NCI-H187 treated with DMSO at 0.1 percent for 48 hours (cell line): Measurements from ENCODE around the gene ISX.
"Not testable (repeated sequence)": the region's sequence is repeated elsewhere in the genome, so short reads cannot be mapped to it uniquely, and the experiment has no call there.

ENCODE experiments used
- DNase-seq: peaks from one replicate; lab custom pipeline; 2025; lab: John Stamatoyannopoulos, UW

ISX gene

DNA sequence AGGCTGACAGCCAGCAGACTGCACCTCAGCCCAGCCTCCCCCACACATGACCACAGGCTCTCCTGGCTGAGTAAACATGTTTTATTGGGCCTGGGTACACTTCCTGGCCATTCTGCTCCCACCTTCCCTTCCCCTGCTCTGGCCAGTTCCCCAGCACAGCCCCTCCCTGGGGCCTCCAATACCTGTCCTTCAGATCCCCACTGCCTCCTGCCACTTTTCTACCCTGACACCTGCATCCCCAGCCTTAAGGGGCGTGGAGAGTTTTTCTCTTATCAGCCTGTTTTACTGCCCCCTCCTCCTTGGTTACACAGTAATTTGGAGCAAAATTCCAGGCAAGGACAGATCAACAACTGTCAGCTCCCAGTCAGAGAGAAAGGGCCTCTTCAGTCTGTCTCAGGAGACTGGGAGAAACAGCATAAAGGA lies at the start of gene ISX:
TSS of gene ISX (plus strand) at position 363 of the 423 bp plus-strand sequence. CDS start 930 bp downstream, outside the sequence.
- no peak for DNase-seq

DNA sequence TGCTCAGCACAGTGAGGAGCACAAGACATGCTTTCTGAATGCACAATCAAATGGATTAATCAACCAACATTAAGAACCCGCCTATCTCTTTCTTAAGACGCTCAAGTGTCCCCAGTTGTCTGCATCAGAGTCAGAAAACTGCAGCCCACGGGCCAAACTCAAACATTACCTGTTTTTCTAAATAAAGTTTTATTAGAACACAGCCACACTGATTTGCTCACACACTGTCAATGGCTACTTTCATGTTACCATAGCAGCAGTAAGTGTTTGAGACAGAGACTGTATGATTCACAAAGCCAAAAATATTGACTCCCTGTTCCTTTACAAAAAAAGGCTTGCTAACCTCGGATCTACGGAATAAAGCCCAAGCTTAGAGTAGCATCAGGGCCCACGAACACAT lies 49.0 kb upstream of the ISX start:
- no peak for DNase-seq

DNA sequence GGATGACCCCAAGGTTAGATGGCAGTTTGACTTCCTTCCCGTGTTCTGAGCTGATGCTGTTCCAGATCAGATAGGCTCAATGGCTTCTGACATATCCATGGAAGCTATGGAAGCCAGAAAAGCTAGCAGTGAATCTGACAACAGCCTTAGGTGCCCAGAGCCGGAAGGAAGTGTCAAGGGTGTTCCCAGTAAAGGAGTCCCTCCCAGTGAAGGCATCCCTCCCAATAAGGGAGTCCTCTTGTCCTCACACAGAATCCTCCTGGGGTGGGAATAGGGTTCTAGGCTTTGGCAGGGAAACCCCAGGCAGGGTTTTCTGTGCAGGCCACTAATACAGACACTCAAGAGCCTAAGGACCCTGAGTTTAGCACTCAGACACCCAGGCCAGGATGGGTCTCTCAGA lies 47.0 kb upstream of the ISX start:
- no peak for DNase-seq

DNA sequence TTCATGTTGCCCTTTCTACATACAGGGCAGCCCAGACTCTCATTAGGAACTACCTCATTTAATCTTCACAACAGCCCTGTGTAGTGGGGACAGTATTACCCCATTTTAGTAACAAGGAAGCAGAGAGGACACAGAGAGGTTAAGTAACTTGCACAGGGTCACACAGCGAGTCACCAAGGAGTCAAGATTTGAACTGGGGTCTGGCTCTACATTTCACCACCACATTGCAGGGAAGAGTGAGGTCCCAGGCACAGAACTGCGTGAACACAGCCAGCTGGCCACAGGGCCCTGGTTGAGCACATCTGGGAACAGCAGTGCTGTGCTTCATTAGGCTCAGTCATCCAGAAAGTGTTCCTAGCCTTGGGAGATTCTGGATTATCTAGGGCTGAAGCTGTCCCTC lies 45.4 kb upstream of the ISX start:
- DNase-seq: no peak

DNA sequence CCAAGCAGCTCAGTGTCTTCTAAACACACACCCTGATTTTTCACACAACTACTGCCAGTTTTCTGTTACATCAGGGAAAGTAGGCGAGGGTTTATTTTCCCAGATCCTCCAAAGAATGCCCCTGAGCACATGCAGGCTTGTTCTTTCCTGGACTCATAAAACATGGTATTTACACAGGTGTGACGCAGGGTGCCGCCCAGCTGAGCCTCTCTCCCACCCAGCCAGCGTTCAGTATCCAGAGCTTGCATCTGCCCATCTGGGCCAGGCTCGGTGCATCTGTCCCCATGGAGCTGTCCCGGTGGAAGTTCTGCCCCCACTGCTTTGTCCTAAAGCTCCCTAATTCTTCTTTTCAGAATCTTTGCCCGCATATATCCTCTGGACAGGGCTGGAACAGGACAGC lies 44.8 kb upstream of the ISX start:
- DNase-seq: no peak

DNA sequence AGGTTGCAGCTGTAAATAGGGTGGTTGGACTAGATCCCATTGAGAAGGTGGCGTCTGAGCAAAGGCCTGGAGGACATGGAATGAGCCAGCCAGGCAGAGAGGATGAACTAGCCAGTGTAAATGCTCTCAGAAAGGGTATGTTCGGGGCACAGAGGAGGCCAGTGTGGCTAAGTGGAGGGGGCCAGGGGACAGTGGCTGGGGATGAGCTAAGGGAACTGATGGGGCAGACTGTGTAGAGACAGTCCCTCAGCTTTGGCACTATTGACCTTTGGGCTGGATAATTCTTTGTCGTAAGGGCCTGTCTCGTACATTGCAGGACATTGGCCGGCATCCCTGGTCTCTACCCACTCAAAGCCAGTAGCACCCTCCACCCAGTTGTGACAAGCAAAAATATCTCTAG lies 43.7 kb upstream of the ISX start:
- DNase-seq: no peak

DNA sequence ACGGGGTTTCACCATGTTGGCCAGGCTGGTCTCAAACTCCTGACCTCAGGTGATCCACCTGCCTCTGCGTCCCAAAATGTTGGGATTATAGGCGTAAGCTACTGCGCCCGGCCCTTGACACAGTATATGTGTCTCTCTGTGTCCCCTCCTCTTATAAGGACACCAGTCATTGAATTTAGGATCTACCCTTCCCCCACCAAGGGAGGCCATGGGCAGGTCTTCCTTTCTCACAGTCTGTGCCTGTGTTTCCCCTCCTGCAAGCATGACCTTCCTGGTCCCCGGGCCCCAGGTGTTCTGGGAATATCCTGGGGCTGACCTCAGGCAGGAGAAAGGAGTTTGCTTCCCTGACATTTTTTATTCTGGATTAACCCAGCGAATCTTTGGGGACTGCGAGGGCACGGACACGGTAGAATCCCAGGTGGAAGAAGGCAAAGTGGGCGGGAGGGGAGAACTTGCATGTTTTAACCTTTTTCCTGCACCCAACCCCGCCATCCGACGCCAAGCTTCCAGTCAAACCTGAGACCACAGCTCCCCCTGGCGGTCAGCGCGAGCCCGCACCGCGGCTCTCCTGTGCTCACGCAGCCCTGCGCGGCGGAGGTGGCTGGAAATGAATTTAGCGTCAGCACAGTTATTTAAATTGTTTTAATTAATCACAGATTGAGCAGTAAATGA lies 42.1 kb upstream of the ISX start:
- DNase-seq: no peak

DNA sequence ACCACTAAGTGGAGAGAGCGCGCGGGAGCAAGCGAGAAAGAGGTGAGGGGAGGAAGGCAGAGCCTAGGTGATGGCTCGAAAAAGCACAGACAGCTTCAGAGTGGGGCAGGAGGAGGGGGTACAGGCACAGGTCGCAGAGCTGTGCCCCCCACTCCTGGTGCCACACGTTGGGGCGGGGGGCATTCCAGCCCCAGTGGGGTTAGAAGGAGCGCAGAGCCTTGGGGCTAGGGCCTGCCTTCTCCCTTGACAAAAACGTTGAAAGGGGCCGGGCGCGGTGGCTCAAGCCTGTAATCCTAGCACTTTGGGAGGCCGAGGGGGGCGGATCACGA lies 41.6 kb upstream of the ISX start:
- no peak for DNase-seq

DNA sequence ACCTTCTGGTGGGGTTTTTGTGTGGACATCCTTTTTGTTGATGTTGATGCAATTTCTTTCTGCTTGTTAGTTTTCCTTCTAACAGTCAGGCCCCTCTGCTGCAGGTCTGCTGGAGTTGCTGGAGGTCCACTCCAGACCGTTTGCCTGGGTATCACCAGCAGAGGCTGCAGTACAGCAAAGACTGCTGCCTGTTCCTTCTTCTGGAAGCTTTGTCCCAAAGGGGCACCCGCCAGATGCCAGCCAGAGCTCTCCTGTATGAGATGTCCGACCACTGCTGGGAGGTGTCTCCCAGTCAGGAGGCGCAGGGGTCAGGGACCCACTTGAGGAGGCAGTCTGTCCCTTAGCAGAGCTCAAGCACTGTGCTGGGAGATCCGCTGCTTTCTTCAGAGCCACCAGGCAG lies 35.8 kb upstream of the ISX start:
- DNase-seq: not testable (repeated sequence)

DNA sequence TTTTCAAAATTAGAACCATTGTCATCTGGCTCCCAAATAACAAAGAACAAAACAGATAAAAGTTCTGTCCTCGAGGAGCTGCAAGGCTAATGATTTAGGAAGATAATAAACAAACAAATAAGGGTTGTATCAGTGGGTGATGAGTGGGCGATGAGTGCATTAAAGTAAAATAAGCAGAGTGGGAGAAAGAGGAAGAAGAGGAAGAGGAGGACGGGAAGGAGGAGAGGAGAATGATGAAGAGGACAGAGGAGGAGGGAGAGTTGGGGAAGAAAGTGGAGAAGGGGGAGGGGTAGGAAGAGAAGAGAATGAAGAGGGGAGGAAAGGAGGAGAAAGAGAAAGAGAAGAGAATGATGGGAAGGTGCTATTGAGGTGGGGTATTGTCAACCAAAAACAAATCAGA lies 33.4 kb upstream of the ISX start:
- DNase-seq: no peak

DNA sequence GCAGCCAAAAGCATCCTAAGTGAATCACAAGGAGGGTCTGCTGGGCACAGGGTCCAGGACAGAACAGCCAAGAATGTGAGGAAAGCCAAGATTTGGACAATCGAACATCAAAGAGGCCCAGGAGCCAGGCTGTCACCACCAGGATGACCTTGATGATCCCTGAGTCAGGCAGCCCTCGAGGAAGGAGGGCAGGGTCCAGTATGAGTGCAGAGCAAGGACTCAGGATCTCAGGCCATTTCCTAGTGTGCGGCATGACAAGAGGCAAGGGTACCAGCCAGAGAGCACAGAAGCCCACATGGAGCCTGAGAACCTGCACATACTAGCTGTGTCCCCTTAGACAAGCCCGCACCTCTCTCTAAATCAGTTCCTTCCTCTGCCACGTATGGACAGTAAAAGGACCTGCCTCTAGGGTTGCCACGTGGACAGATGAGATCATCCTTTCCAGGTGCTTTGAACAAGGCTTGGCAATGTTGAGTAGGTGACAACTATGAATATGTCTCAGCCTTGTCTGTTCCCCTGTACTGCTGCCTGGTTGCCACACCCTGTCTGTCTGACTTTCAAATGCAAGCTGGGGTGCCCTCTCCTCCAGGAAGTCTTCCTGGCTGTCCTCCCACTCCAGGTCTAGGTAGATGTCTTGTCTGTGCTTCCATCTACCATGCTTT lies 32.2 kb upstream of the ISX start:
- DNase-seq: no peak

DNA sequence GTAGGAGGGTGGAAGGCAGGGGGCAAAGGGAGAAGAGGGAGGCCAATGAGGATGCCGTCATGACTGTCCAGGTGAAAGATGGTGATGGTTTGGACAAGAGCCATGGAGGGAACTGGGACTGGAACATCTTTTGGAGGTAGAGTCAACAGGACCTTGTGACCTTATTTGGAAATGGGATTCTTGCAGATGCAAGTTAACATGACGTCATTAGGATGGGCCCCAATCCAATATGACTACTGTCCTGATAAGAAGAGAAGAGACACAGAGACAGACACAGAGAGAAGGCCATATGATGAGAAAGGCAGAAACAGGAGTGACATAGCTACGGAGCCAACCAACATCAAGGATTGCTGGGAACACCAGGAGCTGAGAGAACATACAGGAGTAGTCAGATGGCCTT lies 31.0 kb upstream of the ISX start:
- DNase-seq: no peak

DNA sequence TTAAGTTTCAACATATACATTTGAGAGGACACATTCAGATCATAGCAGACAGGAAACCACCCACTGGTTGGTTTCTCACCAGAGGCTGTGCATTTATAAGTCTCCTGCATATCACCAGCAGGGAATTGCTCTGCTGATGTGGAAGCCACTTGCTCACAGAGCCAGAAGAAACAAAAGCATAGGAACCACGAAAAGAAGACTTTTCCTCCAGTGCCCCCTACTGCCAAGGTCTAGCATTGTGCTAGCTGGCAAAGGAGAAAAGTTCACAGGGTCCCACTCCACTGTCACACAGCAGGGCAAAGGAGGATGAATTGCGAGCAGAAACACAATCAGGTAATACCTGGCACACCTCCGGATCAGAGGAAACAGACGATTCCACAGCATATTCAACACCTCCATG lies 28.9 kb upstream of the ISX start:
- no peak for DNase-seq

DNA sequence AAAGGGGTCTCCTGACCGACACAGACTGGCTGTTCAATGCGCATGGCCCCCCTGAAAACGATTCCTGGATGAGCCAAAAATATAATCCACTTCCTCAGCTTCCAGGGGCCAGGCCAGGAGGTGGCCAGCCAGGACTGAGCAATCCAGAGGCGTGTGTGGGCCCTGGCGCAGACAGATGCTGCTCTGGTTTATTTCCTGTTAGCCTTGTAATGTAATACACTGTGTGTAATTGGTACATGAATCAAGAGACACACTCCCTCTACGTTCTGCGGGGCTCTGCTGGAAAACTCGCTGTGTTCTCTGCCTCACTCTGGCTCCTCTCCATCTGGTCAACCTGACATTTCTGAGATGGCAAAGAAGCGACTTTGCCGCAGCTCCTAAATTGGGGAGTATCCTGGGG lies 26.3 kb upstream of the ISX start:
- DNase-seq: no peak

DNA sequence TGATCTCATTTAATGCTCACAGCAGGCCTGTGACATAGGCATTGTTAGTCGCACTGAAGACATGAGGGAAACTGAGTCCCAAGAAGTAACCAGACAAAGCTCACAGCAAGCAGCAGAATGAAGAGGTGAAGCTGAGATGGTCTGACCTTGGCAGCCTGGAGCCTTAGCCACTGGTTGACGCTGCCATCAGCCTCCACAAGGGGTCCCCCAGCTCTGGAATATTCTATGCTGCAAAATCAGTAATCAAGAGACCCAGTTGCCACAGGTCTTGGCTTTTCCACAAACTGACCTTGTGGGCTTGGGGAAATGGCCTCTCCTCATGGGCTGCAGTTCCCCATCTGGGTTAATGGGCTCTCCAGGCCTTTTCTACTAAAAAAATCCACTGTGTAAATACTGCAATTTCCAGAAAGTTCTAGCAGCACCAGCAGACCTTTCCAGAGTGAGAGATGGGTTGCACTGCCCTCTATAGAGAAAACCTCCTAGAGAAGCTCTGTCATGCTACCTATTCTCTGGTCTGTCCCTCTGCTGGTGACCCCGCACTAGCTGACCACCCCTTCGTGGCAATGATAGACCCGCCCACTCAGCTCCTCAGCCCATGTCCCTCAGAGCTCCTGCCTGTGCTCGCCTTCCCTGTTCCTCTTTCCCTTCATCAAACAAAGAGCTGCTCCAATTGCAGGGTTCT lies 22.6 kb upstream of the ISX start:
- no peak for DNase-seq

DNA sequence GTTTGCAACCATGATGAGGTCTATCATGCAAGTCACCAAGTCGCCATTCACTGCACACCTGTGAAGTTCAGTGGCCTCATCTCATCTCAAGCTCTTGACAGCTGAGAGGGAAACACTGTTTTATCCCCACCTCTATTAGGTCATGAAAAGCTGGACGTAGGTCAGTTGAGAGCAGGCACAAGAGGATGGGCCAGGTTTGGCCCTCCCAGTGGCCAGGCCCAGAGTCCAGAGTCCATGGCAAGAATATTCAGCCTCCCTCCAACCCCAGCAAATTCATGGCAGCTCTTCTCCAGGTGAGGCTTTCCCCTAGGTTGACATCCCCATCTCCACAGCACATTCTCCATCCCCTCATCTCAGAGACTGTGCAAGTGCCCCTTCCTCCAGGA lies 22.0 kb upstream of the ISX start:
- DNase-seq: no peak

DNA sequence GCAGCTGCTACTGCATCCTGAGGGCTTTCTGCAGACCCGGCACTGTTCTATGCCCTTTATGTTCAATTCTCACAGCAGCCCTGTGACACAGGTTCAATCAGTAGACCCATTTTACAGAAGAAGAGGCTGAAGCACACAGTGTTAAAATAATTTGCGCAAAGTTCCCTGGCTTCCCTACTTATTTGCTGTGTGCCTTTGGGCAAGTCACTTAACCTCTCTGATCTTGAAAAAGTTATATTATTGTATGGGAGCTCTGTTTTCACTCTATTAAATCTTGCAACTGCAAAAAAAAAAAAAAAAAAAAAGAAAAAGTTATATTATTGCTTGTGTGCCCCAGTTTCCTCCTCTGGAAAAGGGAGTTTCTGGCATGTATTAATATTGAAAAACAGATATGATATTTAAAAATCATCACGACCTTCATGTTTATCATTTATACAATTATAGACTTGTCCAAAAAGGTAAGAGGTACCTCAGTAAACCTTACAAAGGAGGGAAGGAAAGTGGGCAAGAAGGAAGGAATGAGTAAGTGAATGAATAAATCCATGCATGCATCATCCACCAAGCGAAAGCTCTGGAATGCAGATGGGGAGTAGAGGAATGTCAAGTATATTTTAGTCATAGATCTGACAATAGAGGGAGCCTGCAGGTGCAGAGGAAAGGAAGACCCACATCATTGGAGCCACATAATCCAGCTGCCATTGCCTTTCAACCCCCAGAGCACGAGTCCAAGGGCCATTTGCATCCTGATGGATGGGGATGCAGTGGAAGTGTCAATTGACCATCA lies 21.2 kb upstream of the ISX start:
- no peak for DNase-seq

DNA sequence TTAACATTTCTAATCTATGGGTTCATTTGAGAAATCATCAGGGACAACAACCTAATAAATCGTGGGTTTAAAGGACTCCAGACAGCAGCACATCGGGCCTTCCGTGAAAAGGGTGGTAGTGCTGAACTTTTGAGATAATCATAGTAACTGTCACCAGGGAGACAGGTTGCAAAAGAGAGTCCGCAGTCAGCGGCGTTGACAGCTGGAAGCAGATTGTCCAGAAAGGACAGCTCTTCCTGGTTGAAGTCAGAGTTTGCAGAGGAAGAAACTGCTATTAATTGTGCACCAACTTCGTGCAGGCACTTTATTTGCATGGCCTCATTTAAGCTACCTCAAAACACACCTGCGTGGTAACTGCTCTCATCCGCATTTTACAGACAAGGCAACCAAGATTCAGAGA lies 20.5 kb upstream of the ISX start:
- DNase-seq: no peak

DNA sequence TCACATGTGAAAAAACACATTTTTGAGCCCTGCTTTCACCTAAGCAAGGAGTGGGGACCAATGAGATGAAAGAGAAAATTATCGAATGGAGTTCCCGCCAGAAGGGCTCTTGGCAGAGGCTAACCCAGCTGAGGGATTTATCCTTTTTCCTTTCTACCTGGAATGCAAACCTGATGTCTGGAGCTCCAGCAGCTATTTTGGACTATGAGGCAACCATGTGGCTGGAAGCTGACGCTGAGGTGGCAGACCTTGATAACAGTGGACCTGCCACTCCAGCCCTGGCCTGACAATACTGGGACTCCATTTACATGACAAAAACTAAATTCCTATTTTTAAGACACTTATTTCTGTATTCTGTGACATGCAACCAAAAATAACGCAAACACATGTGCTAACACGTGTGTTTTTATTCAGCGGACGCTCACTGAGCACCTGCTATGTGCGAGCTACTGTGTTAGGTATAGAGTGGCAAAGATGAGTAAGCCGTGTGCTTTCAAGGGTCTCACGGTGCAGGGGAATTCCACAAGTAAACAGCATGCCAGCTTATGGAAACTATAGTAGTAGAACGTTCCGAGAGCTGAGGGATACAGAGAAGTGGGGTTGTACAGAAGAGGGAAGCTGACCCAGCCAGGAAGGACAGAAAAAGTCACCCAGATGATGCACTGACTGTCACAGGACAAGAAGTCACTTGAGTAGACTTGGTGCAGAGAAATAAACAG lies 19.1 kb upstream of the ISX start:
- DNase-seq: no peak

DNA sequence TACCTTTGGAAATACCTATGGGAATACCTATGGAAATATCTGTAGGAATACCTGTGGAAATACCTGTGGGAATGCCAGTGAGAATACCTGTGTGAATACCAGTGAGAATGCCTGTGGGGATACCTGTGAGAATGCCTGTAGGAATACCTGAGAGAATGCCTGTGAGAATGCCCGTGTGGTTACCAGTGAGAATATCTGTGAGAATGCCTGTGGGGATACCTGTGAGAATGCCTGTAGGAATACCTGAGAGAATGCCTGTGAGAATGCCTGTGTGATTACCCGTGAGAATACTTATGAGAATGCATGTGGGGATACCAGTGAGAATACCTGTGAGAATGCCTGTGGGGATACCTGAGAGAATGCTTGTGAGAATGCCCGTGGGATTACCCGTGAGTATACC lies 15.9 kb upstream of the ISX start:
- DNase-seq: not testable (repeated sequence)

DNA sequence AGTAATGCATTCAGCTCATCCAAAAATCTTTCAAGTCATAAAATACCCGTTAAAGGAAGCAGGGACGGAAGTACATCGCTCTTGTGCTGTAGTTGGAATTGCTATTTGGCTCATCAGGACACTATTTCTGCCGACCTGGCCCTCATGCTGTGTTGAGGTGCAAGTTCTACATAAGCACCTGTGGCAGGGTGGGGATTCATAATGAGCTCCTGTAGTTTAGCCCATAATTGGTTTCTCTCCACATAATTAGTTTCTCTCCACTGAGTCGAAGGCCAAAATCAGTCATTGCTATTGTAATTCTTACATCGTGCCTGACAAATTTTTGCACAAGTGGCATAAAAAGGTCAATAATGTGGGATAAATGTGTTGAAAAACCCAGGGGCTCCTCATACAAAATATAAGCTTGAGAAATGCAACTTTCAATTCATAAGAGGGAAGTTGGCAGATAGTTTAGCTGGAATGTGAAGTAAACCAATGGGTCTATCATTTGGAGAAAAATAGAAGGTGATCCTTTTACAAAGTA lies 14.9 kb upstream of the ISX start:
- DNase-seq: no peak

DNA sequence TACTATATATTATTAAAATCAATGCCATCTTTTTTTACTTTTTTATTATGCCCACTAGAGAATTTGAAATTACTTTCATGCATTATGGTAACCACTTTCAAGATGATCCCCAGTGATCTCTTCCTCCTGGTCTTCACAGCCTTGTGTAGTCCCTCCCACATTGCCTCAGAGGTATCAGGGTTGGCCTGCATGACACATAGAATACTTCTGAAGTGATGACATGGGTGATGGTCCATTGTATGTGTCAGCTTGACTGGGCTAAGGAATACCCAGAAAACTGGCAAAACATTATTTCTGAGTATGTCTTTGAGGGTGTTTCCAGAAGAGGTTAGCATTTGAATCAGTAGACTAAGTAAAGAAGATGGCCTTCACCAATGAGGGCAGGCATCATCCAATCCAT lies 14.2 kb upstream of the ISX start:
- DNase-seq: no peak
